Sigmoid colon (tissue), 4 donors: ENCODE measurements around the gene TAGLN2.

Source experiments
- CTCF ChIP-seq, 4 experiments: fragments of 450-650 bp in 3 of 4; fragments of 200-600 bp in 1 of 4; IDR thresholded peaks; one replicate each; pipeline ENCODE4 v1.5.1; 2016 to 2019; ENCODE audit warnings: antibody characterized with exemption in 4 of 4, mild to moderate bottlenecking in 3 of 4, moderate library complexity in 2 of 4
- EP300 ChIP-seq, 4 donors: sonication (generic); formaldehyde crosslinking; IDR thresholded peaks; one replicate each; pipeline ENCODE4 v1.6.1; 2017; ENCODE audit warnings: antibody characterized with exemption in 4 of 4
- POLR2A ChIP-seq, 2 donors: fragments of 450-650 bp; IDR thresholded peaks; one replicate each; pipeline ENCODE4 v1.6.1; 2016; ENCODE audit warnings: antibody characterized with exemption in 2 of 2, mild to moderate bottlenecking in 2 of 2, moderate library complexity in 2 of 2
- POLR2AphosphoS5 ChIP-seq, 4 donors: sonication (generic); formaldehyde crosslinking; IDR thresholded peaks; one replicate each; pipeline ENCODE4 v1.6.1; 2017; ENCODE audit warnings: antibody characterized with exemption in 4 of 4

- TF ChIP-seq CTCF (IDR thresholded peaks at IDR 0.05) (no peak), POLR2AphosphoS5 (IDR thresholded peaks at IDR 0.05) (no peak), EP300 (IDR thresholded peaks at IDR 0.05) (no peak), POLR2A (IDR thresholded peaks at IDR 0.05) (no peak)
Measured at GRCh38 chr1:159920202-159920601, 5.1 kb downstream of the TAGLN2 start.
